GM21360 (cell line): ENCODE measurements around the gene GAD1.

Source experiments
- ATAC-seq: cut with Tn5 transposase; IDR thresholded peaks from one replicate; pipeline ENCODE4 v1.9.1; 2021; ENCODE audit warnings: mild to moderate bottlenecking, moderate library complexity; ENCODE audit not compliant: unreplicated experiment

GAD1 gene

GRCh38 chr2:170816504-170817092 is at the start of gene GAD1:
Gene GAD1, plus strand, starts transcription at chr2:170816887. Its CDS starts 1,705 bp downstream, at chr2:170818592.
- no peak for ATAC-seq

DNA sequence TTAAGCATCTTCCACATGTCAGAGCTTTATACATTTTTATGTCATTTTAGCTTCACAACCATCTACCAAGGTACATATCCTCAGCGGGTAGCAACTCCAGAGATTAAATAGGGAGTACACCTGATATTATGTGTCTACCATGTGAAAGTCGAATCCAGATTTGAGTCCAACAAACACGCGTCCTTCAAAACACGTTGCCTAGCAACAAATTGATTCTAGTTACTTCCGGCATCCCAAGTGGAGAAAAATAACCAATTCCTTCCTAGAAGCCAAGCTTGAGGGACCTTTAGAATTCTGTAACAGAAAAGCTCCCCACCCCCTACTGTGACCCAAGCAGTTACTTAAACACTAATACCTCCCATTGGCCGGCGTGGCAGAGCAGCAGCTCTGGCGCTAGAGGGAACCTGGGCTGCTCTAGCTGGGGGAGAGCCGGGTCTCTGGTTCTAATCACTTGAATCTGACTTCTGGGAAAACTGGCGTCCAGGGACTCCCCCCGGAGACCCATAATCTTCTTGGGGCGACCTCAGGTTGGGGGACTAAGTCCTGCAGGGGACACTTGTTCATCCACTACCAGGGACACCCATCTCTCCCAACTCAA is 46.6 kb upstream of the GAD1 start, which contains the start of gene ERICH2:
TSS of gene ERICH2 (plus strand) at position 371 of the 598 bp plus-strand sequence. CDS start 304 bp downstream, outside the sequence.
- peak; percentile 45 for ATAC-seq

GRCh38 chr2:170770606-170771420 is 45.9 kb upstream of the GAD1 start:
- peak; percentile 75 for ATAC-seq

- ATAC-seq = no peak
Measured at GRCh38 chr2:170771421-170771937, 45.2 kb upstream of the GAD1 start.

DNA sequence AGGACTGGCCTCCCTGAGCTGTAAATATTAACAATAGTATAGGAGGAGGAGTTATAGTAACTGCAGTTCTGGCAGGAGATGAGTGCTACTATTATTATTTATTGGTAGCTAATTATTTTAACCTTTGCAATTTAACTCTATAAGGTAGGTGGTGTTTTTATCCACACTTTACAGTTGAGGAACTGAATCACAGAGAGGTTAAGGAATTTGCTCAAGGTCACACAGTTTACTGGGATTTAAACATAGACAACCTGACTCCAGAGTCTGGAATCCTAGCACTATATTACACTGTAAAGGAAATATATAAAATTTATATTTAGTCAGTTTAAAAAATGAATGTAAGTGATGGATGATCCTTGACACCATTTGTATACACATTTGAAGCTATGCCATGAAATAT is 44.4 kb upstream of the GAD1 start:
- ATAC-seq = no peak

DNA sequence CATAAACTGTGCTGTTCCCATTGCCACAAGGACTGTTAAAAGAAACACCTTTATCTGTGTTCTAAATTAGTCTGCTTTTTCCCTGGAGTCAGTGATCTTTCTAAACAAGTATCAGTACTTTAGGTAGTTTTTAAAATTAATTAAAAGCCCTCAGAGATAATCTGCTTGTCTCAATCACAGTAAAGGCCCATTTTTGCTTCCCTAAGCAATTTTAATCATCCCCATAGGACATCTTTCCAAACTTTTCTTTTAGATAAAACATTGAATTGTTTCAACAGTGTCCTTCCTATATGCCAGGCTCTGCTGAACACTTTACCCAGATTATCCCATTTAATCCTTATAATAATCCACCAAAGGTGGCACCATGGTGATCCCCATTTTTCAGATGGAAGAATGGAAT is 42.6 kb upstream of the GAD1 start:
- no peak for ATAC-seq

GRCh38 chr2:170778900-170779299 is 37.8 kb upstream of the GAD1 start:
- no peak for ATAC-seq

DNA sequence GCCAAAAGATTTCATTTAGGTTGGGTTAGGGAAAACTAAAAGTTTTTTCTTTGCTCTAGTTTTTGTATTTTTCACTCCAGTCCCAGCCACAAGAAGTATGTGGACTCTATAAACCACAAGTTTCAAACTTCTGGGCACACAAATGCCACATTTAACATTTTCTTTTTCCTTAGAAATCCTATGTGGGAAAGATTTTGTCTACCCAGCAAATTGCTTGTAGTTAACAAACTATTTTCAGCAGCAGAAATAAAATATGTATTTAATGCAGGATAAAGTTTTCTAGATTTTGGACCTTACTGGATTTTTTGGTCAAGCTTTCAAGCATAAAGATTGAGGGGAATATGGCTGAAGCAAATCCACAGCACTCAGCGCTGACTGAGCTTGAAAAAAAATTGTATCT is 37.4 kb upstream of the GAD1 start:
- no peak for ATAC-seq

GRCh38 chr2:170782673-170783072 is 34.0 kb upstream of the GAD1 start:
- ATAC-seq = no peak

- no peak for ATAC-seq
Measured at GRCh38 chr2:170783549-170783948, 33.1 kb upstream of the GAD1 start.

- ATAC-seq = no peak
Measured at GRCh38 chr2:170798996-170799395, 17.7 kb upstream of the GAD1 start.

- ATAC-seq = no peak
Measured at GRCh38 chr2:170806548-170806947, 10.1 kb upstream of the GAD1 start.

GRCh38 chr2:170812710-170813600 is 3.7 kb upstream of the GAD1 start:
- ATAC-seq = no peak

DNA sequence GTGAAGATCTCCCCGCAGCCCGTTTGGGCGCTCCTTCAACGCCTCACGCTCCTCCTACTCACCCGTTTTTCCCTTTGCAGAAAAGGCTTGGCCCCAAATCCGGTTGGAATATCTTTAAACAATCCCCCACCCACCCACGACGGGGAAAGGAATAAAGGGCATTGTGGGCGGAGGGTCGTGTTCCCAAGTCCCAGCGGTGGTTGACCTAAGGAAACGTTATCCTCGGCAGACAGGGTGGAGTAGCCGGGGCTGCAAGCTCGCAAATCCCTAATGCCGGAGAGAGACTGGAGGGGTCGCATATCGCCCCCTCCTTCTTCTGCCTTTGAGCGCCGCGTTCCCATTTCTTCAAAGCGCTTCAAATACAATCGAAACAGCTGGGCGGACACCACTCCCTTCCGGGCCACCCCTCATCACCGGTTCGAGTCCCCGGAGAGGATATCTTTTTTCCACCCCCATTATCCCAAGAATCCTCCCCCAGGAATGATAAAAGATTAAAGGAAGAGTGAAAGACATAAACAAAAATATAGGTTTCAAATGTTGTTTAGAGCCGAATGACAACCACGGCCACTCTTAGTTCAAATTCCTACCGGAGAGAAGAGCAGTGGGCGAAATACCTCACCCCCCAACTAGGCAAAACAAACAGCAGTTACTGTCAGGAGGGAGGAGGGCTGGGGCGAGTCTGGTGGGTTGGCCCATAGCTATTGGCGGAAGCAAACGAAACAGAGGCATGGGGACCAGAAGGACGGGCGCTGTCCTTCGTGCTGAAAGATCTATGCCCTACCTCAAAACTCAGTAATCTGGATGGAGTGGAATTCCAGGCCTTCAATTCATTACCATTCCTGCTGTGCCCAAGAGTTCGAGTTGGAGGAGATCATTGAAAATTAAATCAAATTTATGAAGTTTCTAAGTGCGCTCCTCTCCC is 2.8 kb upstream of the GAD1 start:
- no peak for ATAC-seq

GRCh38 chr2:170814533-170815230 is 2.0 kb upstream of the GAD1 start:
- no peak for ATAC-seq

DNA sequence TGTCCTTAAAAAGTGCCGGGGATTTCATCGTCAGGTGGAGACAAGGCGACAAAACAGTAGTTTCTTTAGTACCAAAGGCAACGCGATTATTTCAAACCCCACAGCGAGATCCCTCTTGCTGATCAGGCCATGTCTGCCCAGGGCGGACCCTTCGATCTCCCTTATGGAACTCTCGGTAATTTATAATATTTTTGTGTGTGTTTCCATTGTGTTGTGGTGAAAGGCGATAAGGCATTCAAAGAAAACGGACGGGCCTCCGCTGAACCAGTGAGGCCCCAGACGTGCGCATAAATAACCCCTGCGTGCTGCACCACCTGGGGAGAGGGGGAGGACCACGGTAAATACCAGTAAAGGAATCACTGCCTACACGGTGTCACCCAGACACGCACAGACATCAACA is 1.4 kb upstream of the GAD1 start:
- ATAC-seq = no peak

DNA sequence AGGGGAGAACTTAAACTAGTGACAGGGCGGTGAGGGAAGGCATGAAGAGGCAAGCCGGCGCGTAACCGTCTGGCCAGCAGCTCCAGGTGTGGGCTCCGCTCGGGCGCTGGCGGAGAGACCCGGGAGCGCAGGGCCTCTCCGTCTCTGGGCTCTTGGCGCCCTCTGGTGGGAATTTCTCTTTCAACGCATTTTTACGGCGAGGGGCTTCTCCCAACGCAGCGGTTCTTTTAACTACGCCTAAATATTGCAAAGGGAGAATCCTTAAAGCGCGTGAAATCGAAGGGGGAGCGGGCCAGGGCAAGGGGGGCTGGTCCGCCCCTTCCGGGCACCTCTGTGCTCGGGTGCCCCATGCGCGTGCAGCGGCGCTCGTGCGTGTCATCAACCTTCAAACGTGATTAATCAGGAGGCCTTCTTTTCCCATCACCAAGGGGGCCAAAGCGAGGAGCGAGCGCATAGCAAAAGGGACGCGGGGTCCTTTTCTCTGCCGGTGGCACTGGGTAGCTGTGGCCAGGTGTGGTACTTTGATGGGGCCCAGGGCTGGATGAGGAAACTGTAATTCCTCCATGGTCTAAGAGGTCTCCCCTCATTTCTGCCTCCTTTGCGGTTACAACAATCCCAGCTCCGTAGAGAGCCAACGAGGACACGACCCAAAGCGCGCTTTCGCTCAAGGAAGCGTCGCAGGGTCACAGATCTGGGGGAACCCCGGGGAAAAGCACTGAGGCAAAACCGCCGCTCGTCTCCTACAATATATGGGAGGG is 762 bp upstream of the GAD1 start:
- ATAC-seq = no peak
